GM18498 (cell line): Measurements from ENCODE around the gene ANKS4B.
"Not testable (repeated sequence)": the region's sequence is repeated elsewhere in the genome, so short reads cannot be mapped to it uniquely, and the experiment has no call there.

ENCODE experiments used
- ATAC-seq: cut with Tn5 transposase; IDR thresholded peaks from one replicate; pipeline ENCODE4 v1.9.1; 2021; ENCODE audit warnings: mild to moderate bottlenecking, moderate library complexity; ENCODE audit not compliant: unreplicated experiment

Gene ANKS4B

GRCh38 chr16:21283521-21284289 lies 50.2 kb downstream of the ANKS4B start:
- no peak for ATAC-seq

- no peak for ATAC-seq
Observed at GRCh38 chr16:21284414-21284813, 50.9 kb downstream of the ANKS4B start.

- ATAC-seq: no peak
Observed at GRCh38 chr16:21285314-21285713, 51.8 kb downstream of the ANKS4B start.

GRCh38 chr16:21289789-21290188 lies 56.3 kb downstream of the ANKS4B start:
- not testable (repeated sequence) for ATAC-seq

DNA sequence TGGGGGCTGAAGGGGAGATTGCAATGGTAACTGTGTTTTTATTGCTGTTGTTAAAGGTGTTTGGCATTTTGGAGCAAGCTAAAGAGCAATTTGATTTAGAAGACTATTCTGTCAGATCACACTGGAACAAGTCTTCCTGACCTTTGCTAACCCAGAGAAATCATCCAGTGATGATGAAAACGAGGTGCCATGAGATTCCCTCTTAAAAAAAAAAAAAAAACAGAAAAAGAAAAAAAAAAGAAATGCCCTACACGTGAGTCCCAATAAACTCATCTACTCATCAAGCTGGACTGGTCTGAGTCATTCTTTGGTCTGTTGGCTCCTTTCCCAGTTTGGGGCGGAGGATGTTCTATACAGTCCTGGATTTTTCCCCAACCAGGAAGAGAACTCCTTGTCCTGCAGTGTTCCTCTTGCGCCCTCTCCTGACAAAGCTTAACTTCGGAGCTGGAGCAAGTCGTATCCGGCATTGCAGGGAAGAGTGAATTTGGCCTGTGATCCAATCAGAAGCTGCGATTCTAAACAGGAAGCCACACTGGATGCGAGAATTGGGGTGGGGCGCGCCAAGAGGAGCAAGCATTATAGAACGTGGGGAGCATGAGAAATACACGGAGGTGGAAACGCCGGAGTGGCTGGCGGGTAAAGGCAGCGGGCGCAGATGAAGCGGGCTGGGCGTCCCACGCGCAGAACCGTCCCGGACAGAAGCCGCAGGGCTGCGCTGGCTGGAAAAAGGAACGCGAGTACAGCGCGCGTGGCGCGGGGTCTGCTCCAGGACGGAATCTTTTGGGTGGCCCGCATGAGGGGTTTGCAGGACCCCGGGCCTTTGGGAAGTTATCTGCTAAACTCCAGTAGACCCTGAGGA lies 67.0 kb downstream of the ANKS4B start:
- peak; percentile 49 for ATAC-seq

GRCh38 chr16:21301168-21301894 lies 67.8 kb downstream of the ANKS4B start:
- ATAC-seq: peak; percentile 66

- no peak for ATAC-seq
Observed at GRCh38 chr16:21301895-21302291, 68.4 kb downstream of the ANKS4B start.

GRCh38 chr16:21302454-21302853 lies 69.0 kb downstream of the ANKS4B start:
- no peak for ATAC-seq

- no peak for ATAC-seq
Observed at GRCh38 chr16:21302898-21303528, 69.5 kb downstream of the ANKS4B start.
